ENCODE measurements around the gene FILIP1L. TPM values are rescaled to one million over a fixed set of nuclear protein-coding genes. Genes with fewer than 3 reads are reported as not detected.

The FILIP1L gene
- total RNA-seq, 1 experiment from 2014 or later: 0.17 TPM

- H4K20me1 ChIP-seq (ENCODE audit: insufficient read depth): no peaks in the 10 kb centered on the region
- intact Hi-C loops (cut with micrococcal nuclease): no loop called here
- ATAC-seq (no peak), DNase-seq (ENCODE audit: low read depth, low spot score) (no peak)
- CTCF ChIA-PET: no interaction called here
- H3K79me2 ChIP-seq (ENCODE audit: insufficient read depth, low read length): no peaks in the 10 kb centered on the region
- H2AFZ ChIP-seq (ENCODE audit: low read depth, low read length, poor library complexity, severe bottlenecking): no peak overlapping the region
- H3K36me3 ChIP-seq (ENCODE audit: control insufficient read depth in 1 of 2, insufficient read depth in 2 of 2, low read length in 2 of 2): peaks cover 0 to 5% of the 10 kb centered on the region in 2 experiments; a peak in 2 of 4 replicates
- H3K9ac ChIP-seq (ENCODE audit: low read length): no peak overlapping the region
- RAD21 ChIA-PET (ENCODE audit: low non-redundant PET in 1 of 2, low total read pairs in 2 of 2, uncharacterized antibody in 2 of 2, unreplicated experiment in 2 of 2): no interaction called here
- H3K27ac ChIP-seq (ENCODE audit: low read depth, low read length): no peak overlapping the region
- H3K9me3 ChIP-seq (ENCODE audit: control insufficient read depth in 1 of 2, insufficient read depth in 1 of 2, low read depth in 1 of 2, low read length in 2 of 2): no peaks in the 10 kb centered on the region; a peak in 1 of 4 replicates
- no peak overlapping the region for H3K4me2 ChIP-seq (ENCODE audit: low read length)
- POLR2A ChIA-PET: no interaction called here
- no TSS peak for BruUV-seq (replicated peaks)
- H3K9me2 ChIP-seq (ENCODE audit: insufficient read depth): no peaks in the 10 kb centered on the region
- H3K4me3 ChIP-seq (replicated peaks in 1 of 2; ENCODE audit: low read depth in 1 of 2, low read length in 2 of 2): no peak overlapping the region
- H3K27me3 ChIP-seq (ENCODE audit: insufficient read depth, low read length): no peaks in the 10 kb centered on the region
- no peak for TF ChIP-seq CTCF (IDR thresholded peaks at IDR 0.05 in 2 of 3, conservative IDR thresholded peaks at IDR 0.05 in 1 of 3; ENCODE audit: borderline replicate concordance in 1 of 3, insufficient read depth in 1 of 3, low read depth in 2 of 3, low read length in 2 of 3)
- H3K4me1 ChIP-seq (ENCODE audit: control insufficient read depth in 1 of 2, insufficient read depth in 2 of 2, low read length in 2 of 2): no peaks in the 10 kb centered on the region
These were observed 36.2 kb upstream of the FILIP1L start for GRCh38 chr3:100150473-100150872.

- H3K9me2 ChIP-seq (ENCODE audit: insufficient read depth): no peaks in the 10 kb centered on the region
- no peaks in the 10 kb centered on the region for H4K20me1 ChIP-seq (ENCODE audit: insufficient read depth)
- RAD21 ChIA-PET (ENCODE audit: low non-redundant PET in 1 of 2, low total read pairs in 2 of 2, uncharacterized antibody in 2 of 2, unreplicated experiment in 2 of 2): no interaction called here
- BruUV-seq (replicated peaks): no TSS peak
- POLR2A ChIA-PET: no interaction called here
- no peak for ATAC-seq
- no peaks in the 10 kb centered on the region for H3K79me2 ChIP-seq (ENCODE audit: insufficient read depth, low read length)
- H3K9ac ChIP-seq (ENCODE audit: low read length): no peak overlapping the region
- no peaks in the 10 kb centered on the region; a peak in 2 of 4 replicates for H3K36me3 ChIP-seq (ENCODE audit: control insufficient read depth in 1 of 2, insufficient read depth in 2 of 2, low read length in 2 of 2)
- H3K27ac ChIP-seq (ENCODE audit: low read depth, low read length): no peak overlapping the region
- no peaks in the 10 kb centered on the region for H3K9me3 ChIP-seq (ENCODE audit: control insufficient read depth in 1 of 2, insufficient read depth in 1 of 2, low read depth in 1 of 2, low read length in 2 of 2)
- CTCF ChIA-PET: no interaction called here
- H2AFZ ChIP-seq (ENCODE audit: low read depth, low read length, poor library complexity, severe bottlenecking): no peak overlapping the region
- no peaks in the 10 kb centered on the region for H3K27me3 ChIP-seq (ENCODE audit: insufficient read depth, low read length)
- DNase-seq (ENCODE audit: low read depth, low spot score): no peak
- H3K4me1 ChIP-seq (ENCODE audit: control insufficient read depth in 1 of 2, insufficient read depth in 2 of 2, low read length in 2 of 2): no peaks in the 10 kb centered on the region
- no peak overlapping the region for H3K4me2 ChIP-seq (ENCODE audit: low read length)
- intact Hi-C loops (cut with micrococcal nuclease): no loop called here
- no peak overlapping the region for H3K4me3 ChIP-seq (replicated peaks in 1 of 2; ENCODE audit: low read depth in 1 of 2, low read length in 2 of 2)
- TF ChIP-seq CBX3 (IDR thresholded peaks at IDR 0.05; ENCODE audit: low read depth) (no peak), YY1 (IDR thresholded peaks at IDR 0.05; ENCODE audit: extremely low read depth, insufficient replicate concordance, low read depth, low read length) (no peak), TCF7L2 (IDR thresholded peaks at IDR 0.05; ENCODE audit: borderline replicate concordance, extremely low read depth, insufficient read depth, insufficient read length) (no peak), MAX (IDR thresholded peaks at IDR 0.05) (no peak), RAD21 (IDR thresholded peaks at IDR 0.05; ENCODE audit: low read depth) (no peak), EZH2phosphoT487 (IDR thresholded peaks at IDR 0.05; ENCODE audit: borderline replicate concordance) (no peak), CEBPB (IDR thresholded peaks at IDR 0.05; ENCODE audit: low read depth) (no peak), ATF3 (IDR thresholded peaks at IDR 0.05) (no peak), CTCF (IDR thresholded peaks at IDR 0.05 in 2 of 3, conservative IDR thresholded peaks at IDR 0.05 in 1 of 3; ENCODE audit: borderline replicate concordance in 1 of 3, insufficient read depth in 1 of 3, low read depth in 2 of 3, low read length in 2 of 3) (no peak), ZNF274 (IDR thresholded peaks at IDR 0.05; ENCODE audit: low read depth, low read length) (no peak)
- TF ChIP-seq, protein P1, sequence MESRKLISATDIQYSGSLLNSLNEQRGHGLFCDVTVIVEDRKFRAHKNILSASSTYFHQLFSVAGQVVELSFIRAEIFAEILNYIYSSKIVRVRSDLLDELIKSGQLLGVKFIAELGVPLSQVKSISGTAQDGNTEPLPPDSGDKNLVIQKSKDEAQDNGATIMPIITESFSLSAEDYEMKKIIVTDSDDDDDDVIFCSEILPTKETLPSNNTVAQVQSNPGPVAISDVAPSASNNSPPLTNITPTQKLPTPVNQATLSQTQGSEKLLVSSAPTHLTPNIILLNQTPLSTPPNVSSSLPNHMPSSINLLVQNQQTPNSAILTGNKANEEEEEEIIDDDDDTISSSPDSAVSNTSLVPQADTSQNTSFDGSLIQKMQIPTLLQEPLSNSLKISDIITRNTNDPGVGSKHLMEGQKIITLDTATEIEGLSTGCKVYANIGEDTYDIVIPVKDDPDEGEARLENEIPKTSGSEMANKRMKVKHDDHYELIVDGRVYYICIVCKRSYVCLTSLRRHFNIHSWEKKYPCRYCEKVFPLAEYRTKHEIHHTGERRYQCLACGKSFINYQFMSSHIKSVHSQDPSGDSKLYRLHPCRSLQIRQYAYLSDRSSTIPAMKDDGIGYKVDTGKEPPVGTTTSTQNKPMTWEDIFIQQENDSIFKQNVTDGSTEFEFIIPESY (IDR thresholded peaks at IDR 0.05; ENCODE audit: extremely low read depth, insufficient replicate concordance, low read length): no peak
These were observed 35.6 kb upstream of the FILIP1L start for GRCh38 chr3:100149713-100150415.

Measured in HCT116 (cell line).